Stimulated activated CD8-positive, alpha-beta memory T cell treated with anti-CD3 and anti-CD28 coated beads, Interleukin-4, amount 100 ng/mL, for 24 hours (primary cell): ENCODE results near the gene TUBGCP5.

Experiments used
- DNase-seq: peaks from one replicate; pipeline ENCODE4 v3.0.0-alpha.2; 2020; ENCODE audit warnings: low read depth

The TUBGCP5 gene

GRCh38 chr15:22952796-22953579 is 86.4 kb downstream of the TUBGCP5 start:
- no peak for DNase-seq

DNA sequence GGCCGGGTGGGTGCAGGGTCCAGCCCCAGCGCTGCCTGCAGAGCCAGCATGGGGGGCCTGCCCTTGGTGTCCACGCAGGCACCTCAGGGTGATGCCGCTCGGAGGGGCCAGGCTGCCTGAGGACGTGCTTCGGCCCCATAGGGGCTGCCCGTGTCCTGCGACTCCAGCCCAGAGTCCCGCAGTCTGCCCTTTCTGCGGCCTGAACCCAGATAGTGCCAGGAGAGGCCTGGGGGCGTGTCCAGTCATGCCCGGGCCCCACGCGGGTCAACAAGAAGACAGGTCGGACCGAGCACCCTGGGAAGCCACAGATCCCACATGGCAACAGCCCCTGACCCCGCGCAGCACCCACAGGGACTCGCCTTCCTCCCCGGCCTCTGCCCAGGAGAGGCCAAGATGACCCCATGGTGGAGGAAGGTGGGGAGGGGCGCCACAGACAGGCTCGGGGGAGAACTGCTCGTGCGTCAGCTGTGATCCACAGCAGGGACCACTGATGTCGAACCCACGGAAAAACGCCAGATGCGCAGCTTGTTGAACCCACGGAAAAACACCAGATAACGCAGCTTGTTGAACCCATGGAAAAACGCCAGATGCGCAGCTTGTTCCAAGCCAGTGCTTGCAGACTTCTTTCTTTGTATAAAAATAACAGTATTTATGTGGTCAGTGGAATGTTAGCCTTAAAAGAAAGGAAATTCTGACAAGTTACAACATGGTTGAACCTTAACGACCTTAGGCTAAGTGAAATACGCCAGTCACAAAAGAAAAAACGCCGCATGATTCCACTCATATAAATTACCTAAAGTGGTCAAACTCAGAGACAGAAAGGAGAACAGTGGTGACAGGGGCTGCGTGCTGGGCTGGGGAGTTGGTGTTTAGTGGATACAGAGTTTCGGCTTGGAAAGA is 87.7 kb downstream of the TUBGCP5 start:
- no peak for DNase-seq

DNA sequence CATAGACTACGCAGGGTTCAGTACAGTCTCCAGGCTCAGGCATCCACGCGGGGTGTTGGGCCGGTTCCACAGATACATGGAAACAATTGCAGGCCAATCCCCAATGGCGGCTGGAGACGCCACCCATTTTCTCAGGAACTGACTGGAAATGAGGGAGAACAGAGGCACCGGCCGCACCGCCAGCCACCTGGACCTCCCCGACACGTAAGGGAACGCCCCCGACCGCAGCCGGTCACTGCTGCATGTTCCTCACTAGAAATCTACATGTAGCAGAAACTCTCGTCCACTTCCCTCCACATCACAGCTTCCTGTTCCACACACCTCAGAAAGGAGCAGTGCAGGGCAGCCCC is 88.4 kb downstream of the TUBGCP5 start:
- DNase-seq = no peak

GRCh38 chr15:22950256-22950990 is 88.9 kb downstream of the TUBGCP5 start:
- no peak for DNase-seq
